K562 (cell line): ENCODE results near the gene BLOC1S4. TPM values are rescaled to one million over a fixed set of nuclear protein-coding genes. Genes with fewer than 3 reads are reported as not detected.
A peak's percentile ranks its signal among the peaks of the same experiment; 100 is the strongest.

Experiments
- ATAC-seq: fragments of 200-7000 bp; cut with Tn5 transposase; 3 replicates; pipeline ENCODE4 v1.9.1; 2020; ENCODE audit warnings: moderate library complexity
- BruUV-seq: library from RNA; stranded (reverse); fragments of 400-500 nt; replicated peaks from 2 replicates; lab custom pipeline; 2021; lab: Mats Ljungman, UMichigan
- CTCF ChIA-PET: fragments of 300-600 bp; formaldehyde crosslinking; extraction: SDS; loops from one replicate; lab custom pipeline; 2021; ENCODE audit warnings: low intra/inter-chr PET ratio; lab: Yijun Ruan, JAX
- POLR2A ChIA-PET: fragments of 300-600, 350-650 bp; sonication (Branson Sonifier 250); formaldehyde crosslinking; extraction: SDS; loops from one replicate; lab custom pipeline; 2021; ENCODE audit warnings: antibody characterized with exemption, inconsistent platforms; lab: Yijun Ruan, JAX
- DNase-seq, 4 experiments: peaks; one replicate each; pipeline versions ENCODE4 v3.0.0 to v3.0.0-alpha.2; 2011 to 2018; ENCODE audit warnings: low spot score in 3 of 4, mixed read lengths in 3 of 4; ENCODE audit errors: extremely low read depth in 1 of 4
- FAIRE-seq: peaks from 2 replicates; lab custom pipeline; 2011; peaks lifted over from hg19 to GRCh38; lab: Jason Lieb, UNC
- H2AFZ ChIP-seq: 2 replicates; pipeline ENCODE4 v1.6.0; 2011; ENCODE audit warnings: low read depth, low read length, control low read depth, inconsistent platforms
- H3K27ac ChIP-seq: fragments of 200-600 bp; 3 replicates; pipeline ENCODE4 v1.8.0; 2011; ENCODE audit warnings: low read depth, mild to moderate bottlenecking, control low read depth, inconsistent platforms, low read length, moderate library complexity, mixed read lengths; ENCODE audit errors: extremely low read depth
- H3K27me3 ChIP-seq, 2 experiments: fragments of 300-600 bp in 1 of 2; 2 replicates in 1 of 2; 3 replicates in 1 of 2; pipeline versions ENCODE4 v1.6.0 to v1.8.0; 2011; ENCODE audit warnings: inconsistent platforms in 2 of 2, low read length in 2 of 2, mild to moderate bottlenecking in 1 of 2, mixed read lengths in 1 of 2, moderate library complexity in 1 of 2; ENCODE audit not compliant: control insufficient read depth in 2 of 2, insufficient read depth in 2 of 2
- H3K36me3 ChIP-seq: fragments of 300-600 bp; 3 replicates; pipeline ENCODE4 v1.8.0; 2011; ENCODE audit warnings: mild to moderate bottlenecking, low read length, inconsistent platforms; ENCODE audit not compliant: control insufficient read depth, insufficient read depth
- H3K4me1 ChIP-seq, 2 experiments: fragments of 200-600 bp in 1 of 2; replicated peaks in 1 of 2; 2 replicates in 1 of 2; 3 replicates in 1 of 2; pipeline versions ENCODE4 v1.5.1 to v1.8.0; 2011; ENCODE audit warnings: inconsistent platforms in 2 of 2, low read length in 2 of 2, mild to moderate bottlenecking in 1 of 2, mixed read lengths in 1 of 2, moderate library complexity in 1 of 2; ENCODE audit not compliant: control insufficient read depth in 2 of 2, insufficient read depth in 2 of 2
- H3K4me2 ChIP-seq: 2 replicates; pipeline ENCODE4 v1.6.1; 2011; ENCODE audit warnings: low read length, control low read depth, inconsistent platforms, mixed read lengths; ENCODE audit not compliant: insufficient read depth
- H3K4me3 ChIP-seq: fragments of 200-600 bp; sonication (generic), shearing (Covaris generic); 2 replicates; pipeline ENCODE4 v1.5.1; 2016; ENCODE audit warnings: control low read depth, inconsistent platforms
- H3K79me2 ChIP-seq: fragments of 200-600 bp; 3 replicates; pipeline ENCODE4 v1.8.0; 2011; ENCODE audit warnings: low read length, inconsistent platforms; ENCODE audit not compliant: control insufficient read depth, insufficient read depth
- H3K9ac ChIP-seq, 2 experiments: 2 replicates each; pipeline versions ENCODE4 v1.6.0 to v1.6.1; 2011; ENCODE audit warnings: low read depth in 2 of 2, low read length in 2 of 2, control low read depth in 1 of 2, inconsistent platforms in 1 of 2, mild to moderate bottlenecking in 1 of 2, mixed read lengths in 1 of 2; ENCODE audit not compliant: insufficient read depth in 1 of 2
- H3K9me1 ChIP-seq: one replicate; pipeline ENCODE4 v1.6.0; 2011; ENCODE audit warnings: inconsistent platforms, mild to moderate bottlenecking, low read length, moderate library complexity; ENCODE audit not compliant: control insufficient read depth, insufficient read depth
- H3K9me3 ChIP-seq: replicated peaks from 2 replicates; pipeline ENCODE4 v1.5.1; 2011; ENCODE audit warnings: low read depth, low read length, inconsistent platforms; ENCODE audit not compliant: control insufficient read depth, insufficient read depth
- H4K20me1 ChIP-seq: replicated peaks from 2 replicates; pipeline ENCODE4 v1.6.1; 2011; ENCODE audit warnings: low read length, inconsistent platforms, mixed read lengths; ENCODE audit not compliant: control insufficient read depth, insufficient read depth
- BRD9 ChIP-seq: fragments of 450-650 bp; IDR thresholded peaks from 2 replicates; pipeline ENCODE4 v1.6.1; 2018; ENCODE audit warnings: low read depth; ENCODE audit not compliant: partially characterized antibody
- DDX20 ChIP-seq: fragments of 450-650 bp; IDR thresholded peaks from 2 replicates; pipeline ENCODE4 v1.6.1; 2016; ENCODE audit warnings: missing genetic modification characterization, low read depth, mild to moderate bottlenecking, missing compliant biosample characterization, moderate library complexity
- EP400 ChIP-seq: fragments of 450-650 bp; IDR thresholded peaks from 2 replicates; pipeline ENCODE4 v1.6.1; 2017; ENCODE audit warnings: antibody characterized with exemption, mild to moderate bottlenecking, moderate library complexity
- GATAD2A ChIP-seq: fragments of 450-650 bp; IDR thresholded peaks from 2 replicates; pipeline ENCODE4 v1.6.1; 2017
- GTF2E2 ChIP-seq: fragments of 200-800 bp; sonication (Bioruptor generic); IDR thresholded peaks from 2 replicates; pipeline ENCODE4 v1.6.1; 2016; ENCODE audit warnings: missing genetic modification characterization, missing compliant biosample characterization
- JUND ChIP-seq, 2 experiments: IDR thresholded peaks; 2 replicates in 1 of 2; 3 replicates in 1 of 2; pipeline ENCODE4 v1.6.1; 2011; ENCODE audit warnings: borderline replicate concordance in 2 of 2, low read depth in 2 of 2, low read length in 2 of 2, improper control_type of control experiment in 1 of 2, missing biosample characterization in 1 of 2, missing genetic modification characterization in 1 of 2, missing genetic modification reagents in 1 of 2
- TEAD4 ChIP-seq, 2 experiments: sonication (generic) in 1 of 2; formaldehyde crosslinking in 1 of 2; IDR thresholded peaks; 2 replicates each; pipeline versions ENCODE4 v1.6.1 to v1.8.0; 2012 to 2022; ENCODE audit warnings: borderline replicate concordance in 1 of 2, inconsistent platforms in 1 of 2, low read length in 1 of 2, mild to moderate bottlenecking in 1 of 2, missing genetic modification reagents in 1 of 2
- THAP12 ChIP-seq: fragments of 250-450 bp; sonication (Bioruptor Pico); IDR thresholded peaks from 2 replicates; pipeline ENCODE4 v1.9.0; 2021; ENCODE audit warnings: mild to moderate bottlenecking, inconsistent platforms
- ZFX ChIP-seq: sonication (generic); formaldehyde crosslinking; IDR thresholded peaks from 2 replicates; pipeline ENCODE4 v1.8.0; 2022; ENCODE audit warnings: mild to moderate bottlenecking, missing genetic modification reagents, moderate library complexity
- ZNF511 ChIP-seq: sonication (generic); formaldehyde crosslinking; IDR thresholded peaks from 2 replicates; pipeline ENCODE4 v1.8.0; 2022; ENCODE audit warnings: mild to moderate bottlenecking, missing genetic modification reagents
- WGBS: fragments of 100-300 bp; shearing (Covaris generic); methylation state at CpG from one replicate; pipeline ENCODE4 v1.1.6; 2016; ENCODE audit warnings: low coverage, mixed read lengths; ENCODE audit not compliant: insufficient coverage; ENCODE audit errors: missing lambda C conversion rate; 5-methylcytosine and 5-hydroxymethylcytosine counted together
- in situ Hi-C: fragments of 300-500 bp; cut with MboI; formaldehyde crosslinking; loops from 4 replicates; pipeline ENCODE4 v1.15.0; 2018; ENCODE audit warnings: inconsistent platforms, mixed read lengths
- intact Hi-C: fragments of 100-400 bp; cut with micrococcal nuclease; formaldehyde crosslinking; loops from 2 replicates; pipeline ENCODE4 v1.14.2; 2022
- polyA plus RNA-seq, 8 experiments: library from polyadenylated mRNA; depleted of rRNA in 4 of 8; stranded (reverse) in 5 of 8; unstranded in 3 of 8; fragments of >200 nt; fragmentation: Nextera tagmentation in 2 of 8; fragmentation: Illumina TruSeq in 1 of 8; extraction: Ambion mirVana in 2 of 8; extraction: Trizol in 1 of 8; gene quantifications; 2 replicates each; pipeline versions ENCODE4 v1.2.1 to v1.2.3, GENCODE V29; 2011 to 2014; ENCODE audit warnings: inconsistent platforms in 1 of 8, missing spikeins in 1 of 8
- total RNA-seq, 7 experiments: library from RNA; depleted of rRNA in 6 of 7; stranded (reverse); fragments of >200 nt in 6 of 7; fragmentation: Illumina TruSeq in 2 of 7; extraction: Trizol in 2 of 7; gene quantifications; 2 replicates each; pipeline versions ENCODE4 v1.2.1 to v1.2.3, GENCODE V29; 2011 to 2021; ENCODE audit warnings: low replicate concordance in 1 of 7
- TF ChIP-seq, protein P1 (sequence below), 3 experiments: IDR thresholded peaks in 2 of 3; conservative IDR thresholded peaks in 1 of 3; 2 replicates each; pipeline ENCODE4 v1.5.1; 2011 to 2012; ENCODE audit warnings: low read length in 3 of 3, mild to moderate bottlenecking in 3 of 3, control low read depth in 2 of 3, improper control_type of control experiment in 1 of 3, inconsistent platforms in 1 of 3, low read depth in 1 of 3, mixed read lengths in 1 of 3, moderate library complexity in 1 of 3; ENCODE audit not compliant: insufficient read depth in 2 of 3

Gene BLOC1S4
- total and polyA plus RNA-seq, 9 of the 15 experiments (the other 6 are each of a cell fraction or from before 2014, with no cell fraction given), result 3.1 to 31.6 (median 11.2) TPM

DNA sequence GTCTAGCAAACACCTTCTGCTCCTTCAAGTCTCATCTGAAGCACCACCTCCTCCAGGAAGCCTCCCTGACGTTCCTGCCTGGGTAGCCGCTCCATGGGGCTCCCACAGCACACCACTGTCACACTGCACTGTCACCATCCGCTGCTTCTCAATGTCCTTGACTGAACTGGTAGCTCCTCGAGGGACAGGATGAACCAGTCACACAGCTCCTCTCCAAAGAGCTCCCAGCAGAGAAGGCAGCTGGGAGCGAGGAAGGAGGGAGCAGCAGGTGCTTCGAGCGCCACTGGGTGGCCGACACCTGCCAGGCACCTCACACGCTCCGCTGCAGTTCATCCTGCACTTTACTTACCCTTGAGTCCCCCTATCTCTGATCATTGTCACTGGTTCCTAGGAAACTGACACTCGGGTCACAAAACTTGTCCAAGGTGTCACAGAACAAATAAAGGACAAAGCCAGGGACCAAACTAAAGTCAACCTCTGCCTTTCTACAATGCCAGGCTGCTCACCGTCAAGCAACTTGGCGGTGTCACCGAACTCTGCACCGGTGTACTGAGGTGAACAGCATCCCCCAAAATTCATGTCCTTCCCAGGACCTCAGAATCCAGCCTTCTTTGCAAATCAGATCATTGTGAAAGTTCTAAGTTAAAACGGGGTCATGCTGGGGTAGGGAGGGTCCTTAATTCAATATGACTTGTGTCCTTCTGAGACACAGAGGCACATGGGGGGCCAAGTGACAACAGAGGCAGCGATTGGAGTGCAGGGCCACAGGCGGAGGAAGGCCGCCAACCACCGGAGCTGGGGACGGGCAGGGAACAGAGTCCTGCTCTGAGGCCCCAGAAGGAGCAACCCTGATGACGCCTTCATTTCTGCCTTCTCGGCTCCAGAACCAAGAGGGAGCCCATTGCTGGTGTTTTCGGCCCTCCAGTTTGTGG lies 27.8 kb upstream of the BLOC1S4 start (continued):
- TF ChIP-seq, protein P1, sequence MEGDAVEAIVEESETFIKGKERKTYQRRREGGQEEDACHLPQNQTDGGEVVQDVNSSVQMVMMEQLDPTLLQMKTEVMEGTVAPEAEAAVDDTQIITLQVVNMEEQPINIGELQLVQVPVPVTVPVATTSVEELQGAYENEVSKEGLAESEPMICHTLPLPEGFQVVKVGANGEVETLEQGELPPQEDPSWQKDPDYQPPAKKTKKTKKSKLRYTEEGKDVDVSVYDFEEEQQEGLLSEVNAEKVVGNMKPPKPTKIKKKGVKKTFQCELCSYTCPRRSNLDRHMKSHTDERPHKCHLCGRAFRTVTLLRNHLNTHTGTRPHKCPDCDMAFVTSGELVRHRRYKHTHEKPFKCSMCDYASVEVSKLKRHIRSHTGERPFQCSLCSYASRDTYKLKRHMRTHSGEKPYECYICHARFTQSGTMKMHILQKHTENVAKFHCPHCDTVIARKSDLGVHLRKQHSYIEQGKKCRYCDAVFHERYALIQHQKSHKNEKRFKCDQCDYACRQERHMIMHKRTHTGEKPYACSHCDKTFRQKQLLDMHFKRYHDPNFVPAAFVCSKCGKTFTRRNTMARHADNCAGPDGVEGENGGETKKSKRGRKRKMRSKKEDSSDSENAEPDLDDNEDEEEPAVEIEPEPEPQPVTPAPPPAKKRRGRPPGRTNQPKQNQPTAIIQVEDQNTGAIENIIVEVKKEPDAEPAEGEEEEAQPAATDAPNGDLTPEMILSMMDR (IDR thresholded peaks at IDR 0.05 in 2 of 3, conservative IDR thresholded peaks at IDR 0.05 in 1 of 3; ENCODE audit: insufficient read depth in 2 of 3, low read depth in 1 of 3, low read length in 3 of 3), result peak in 1 of 3 experiments; percentile 27; a peak in 2 of 6 replicates

GRCh38 chr4:6688879-6689505 lies 27.0 kb upstream of the BLOC1S4 start:
- H3K36me3 ChIP-seq, result no peaks in the 10 kb centered on the region
- H3K27me3 ChIP-seq, result no peaks in the 10 kb centered on the region
- H3K4me2 ChIP-seq, result peak overlapping the region; percentile 79
- 8% methylated on average over 22 of the region's 23 CpGs for WGBS
- DNase-seq (peak; percentile 71 to 83 (median 76)), ATAC-seq (peak; percentile 74), FAIRE-seq (peak; percentile 98)
- ChIA-PET POLR2A (interaction anchor here (0.8 to 4.8 kb wide), 4 partner anchors 8 to 184 kb away, joined by 4 to 25 read pairs (median 11); a partner anchor contains a TSS), CTCF (interaction anchor here (0.6 kb wide), 1 partner anchor 12 kb away, joined by 5 read pairs; no protein-coding TSS in a partner anchor)
- BruUV-seq, result no TSS peak
- no peaks in the 10 kb centered on the region for H4K20me1 ChIP-seq
- no peaks in the 10 kb centered on the region for H3K9me1 ChIP-seq
- H3K79me2 ChIP-seq, result no peaks in the 10 kb centered on the region
- in situ Hi-C loops (no loop called here), intact Hi-C loops (no loop called here)
- no peaks in the 10 kb centered on the region for H3K9me3 ChIP-seq
- peak overlapping the region; percentile 3; the same call in 1 of the 2 replicates for H3K4me3 ChIP-seq
- peak overlapping the region; percentile 66 to 77 for H3K9ac ChIP-seq
- H3K4me1 ChIP-seq, result peaks cover 40 to 53% of the 10 kb centered on the region in 2 experiments
- peak overlapping the region; percentile 74 for H3K27ac ChIP-seq
- peak overlapping the region; percentile 98 for H2AFZ ChIP-seq
- TF ChIP-seq DDX20 (tag) (no peak), GTF2E2 (tag) (0 out of 2 replicates have a peak, but pooled peaks have one; percentile 43), EP400 (peak; percentile 69), THAP12 (CRISPR knock-in tag) (no peak), JUND (IDR thresholded peaks at IDR 0.05; ENCODE audit: borderline replicate concordance, low read depth, low read length) (peak; percentile 96), JUND (tag; IDR thresholded peaks at IDR 0.05; ENCODE audit: borderline replicate concordance, low read depth, low read length) (peak; percentile 91; the same call in 2 of the 3 replicates), ZNF511 (CRISPR knock-in tag) (peak; percentile 80), ZFX (peak; percentile 69; the same call in 1 of the 2 replicates), BRD9 (no peak), GATAD2A (0 out of 2 replicates have a peak, but pooled peaks have one; percentile 18), TEAD4 (IDR thresholded peaks at IDR 0.05; ENCODE audit: low read length) (no peak), TEAD4 (CRISPR knock-in tag; IDR thresholded peaks at IDR 0.05; ENCODE audit: borderline replicate concordance) (peak; percentile 89; the same call in 1 of the 2 replicates)
